Posterior cingulate gyrus (tissue), 11 donors: ENCODE measurements around the gene OPTN.

Experiments
- DNase-seq, 10 donors: peaks; one replicate each; pipeline versions ENCODE4 v3.0.0 to v3.0.0-alpha.2; 2020 to 2021; ENCODE audit warnings: mixed read lengths in 3 of 10
- intact Hi-C: fragments of 100-400 bp; cut with DNase I; formaldehyde crosslinking; loops from one replicate; pipeline ENCODE4 v1.15.1; 2023

The OPTN gene

GRCh38 chr10:13167568-13167967 is 67.6 kb downstream of the OPTN start:
- intact Hi-C loops = loop anchor here (10.0 kb wide), 1 partner anchor 107 kb away; no protein-coding TSS in a partner anchor
- no peak for DNase-seq

- intact Hi-C loops = loop anchor here (10.0 kb wide), 1 partner anchor 106 kb away; no protein-coding TSS in a partner anchor
These were observed 68.8 kb downstream of the OPTN start for GRCh38 chr10:13168781-13169180.

GRCh38 chr10:13173616-13174015 is 73.7 kb downstream of the OPTN start:
- no peak for DNase-seq
- intact Hi-C loops = no loop called here

More at GRCh38 chr10:13168781-13169180, 68.8 kb downstream of the OPTN start:
- DNase-seq = no peak

- intact Hi-C loops = no loop called here
- DNase-seq = no peak
These were observed 80.8 kb downstream of the OPTN start for GRCh38 chr10:13180788-13181187.

- intact Hi-C loops = no loop called here
- no peak for DNase-seq
These were observed 82.5 kb downstream of the OPTN start for GRCh38 chr10:13182424-13182823.

GRCh38 chr10:13183625-13184024 is 83.7 kb downstream of the OPTN start:
- intact Hi-C loops = no loop called here
- no peak for DNase-seq

GRCh38 chr10:13184276-13184675 is 84.3 kb downstream of the OPTN start:
- intact Hi-C loops = no loop called here
- no peak for DNase-seq

GRCh38 chr10:13184730-13185514 is 85.0 kb downstream of the OPTN start:
- intact Hi-C loops = no loop called here
- DNase-seq = peak in 3 of 10 donors; percentile 6 to 31 (median 12)

- intact Hi-C loops = no loop called here
- DNase-seq = no peak
These were observed 87.2 kb downstream of the OPTN start for GRCh38 chr10:13187135-13187534.
